Cardiac septum (tissue), 1 donor: Measurements from ENCODE around the gene LARP1. TPM values are rescaled to one million over a fixed set of nuclear protein-coding genes. Genes with fewer than 3 reads are reported as not detected.
A peak's percentile ranks its signal among the peaks of the same experiment; 100 is the strongest.

Experiments used
- DNase-seq: peaks from one replicate; pipeline ENCODE4 v3.0.0-alpha.2; 2020; ENCODE audit warnings: low spot score
- intact Hi-C: fragments of 100-400 bp; cut with DNase I; formaldehyde crosslinking; loops from one replicate; pipeline ENCODE4 v1.14.0; 2022
- total RNA-seq: library from RNA; stranded (reverse); fragmentation: NEBNext Ultra II Directional; extraction: Animal tissue kit (Norgen Biotek cat#: 25700); gene quantifications from one replicate; pipeline ENCODE4 v1.2.1, GENCODE V29; 2021
- donor health status: DM: no; HTN: no; CAD: no.

LARP1 gene
- total RNA-seq, 1 donor from 2014 or later: 160 TPM

DNA sequence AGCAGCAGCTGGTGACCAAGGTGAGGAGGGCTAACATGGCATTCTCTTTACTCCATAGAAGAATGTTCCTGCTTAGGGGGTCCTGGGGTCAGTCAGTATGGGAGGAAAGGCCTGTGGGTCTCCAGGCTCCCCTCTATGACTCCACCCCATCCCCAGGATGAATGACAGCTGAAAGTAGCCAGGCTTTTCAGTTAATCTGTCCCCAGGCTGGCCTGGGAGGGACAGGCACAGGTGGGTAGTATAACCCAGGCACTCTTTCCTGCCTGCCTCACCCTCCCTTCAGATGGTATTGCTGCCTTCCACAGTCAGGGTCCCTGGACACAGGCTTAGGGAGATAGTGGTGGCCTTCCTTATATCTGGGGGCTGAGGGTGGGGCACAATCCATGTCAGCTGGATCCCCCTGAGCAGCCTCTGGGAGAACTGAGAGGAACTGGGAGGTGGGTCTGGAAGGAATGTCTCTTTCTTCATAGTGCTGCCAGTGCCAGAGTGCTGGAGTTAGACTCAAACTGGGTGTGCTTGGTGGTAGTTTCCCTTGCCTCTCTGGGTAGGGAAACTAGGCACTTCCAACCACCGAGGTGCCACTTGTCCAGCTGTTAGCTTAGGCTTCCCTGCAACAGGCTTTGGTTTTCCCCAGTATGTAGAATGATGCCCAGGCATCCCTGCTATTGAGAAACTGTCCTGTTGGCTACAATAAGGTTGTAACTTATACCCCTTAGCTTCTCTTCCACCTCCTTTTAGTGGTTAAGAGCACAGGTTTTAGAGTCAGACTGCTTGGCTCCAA, 27.8 kb downstream of the LARP1 start:
- no peak for DNase-seq
- intact Hi-C loops: no loop called here

- no peak for DNase-seq
Observed at GRCh38 chr5:154783774-154784460, 28.7 kb downstream of the LARP1 start.

DNA sequence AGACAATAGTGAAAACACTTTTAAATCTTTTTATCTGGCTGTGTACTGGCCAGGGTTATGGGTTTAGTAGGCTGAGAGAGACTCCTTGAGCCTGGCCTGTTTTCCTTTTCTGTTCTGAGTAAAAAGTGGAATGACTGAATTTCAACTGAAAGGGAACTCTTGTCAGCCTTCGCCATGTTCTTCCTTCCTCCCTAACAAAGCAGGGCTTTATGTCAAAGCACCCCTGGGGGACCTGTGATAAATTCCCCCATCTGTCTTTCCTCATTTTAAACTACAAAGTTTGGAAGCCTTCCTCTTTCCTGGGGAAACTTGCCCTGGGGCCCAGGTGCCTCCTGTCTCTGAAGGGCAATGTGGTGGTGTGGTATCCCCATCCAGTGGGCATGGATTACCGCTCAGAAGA, 29.7 kb downstream of the LARP1 start:
- intact Hi-C loops: no loop called here
- no peak for DNase-seq

More at GRCh38 chr5:154783774-154784460, 28.7 kb downstream of the LARP1 start:
- intact Hi-C loops: no loop called here

GRCh38 chr5:154786414-154786813, 31.2 kb downstream of the LARP1 start:
- intact Hi-C loops: no loop called here
- DNase-seq: no peak

DNA sequence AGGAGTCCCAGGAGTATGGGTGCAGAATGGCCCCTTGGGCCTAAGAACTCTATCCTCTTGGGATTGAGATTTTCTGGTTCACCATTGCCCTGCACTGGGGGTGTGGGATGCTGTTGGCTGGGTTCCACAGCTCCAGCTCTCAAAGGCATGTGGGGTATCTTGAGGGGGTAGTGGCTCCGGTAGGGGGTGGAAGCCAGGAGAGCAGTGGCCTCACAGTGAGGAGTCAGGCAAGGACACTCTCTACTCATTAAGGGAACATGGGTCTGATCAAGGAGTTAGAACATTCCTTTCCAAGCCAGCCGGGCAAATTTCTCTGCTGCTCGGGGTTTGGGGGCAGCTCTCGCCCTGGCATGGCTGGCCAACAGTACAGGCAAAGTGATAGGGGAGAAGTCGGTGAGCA, 33.0 kb downstream of the LARP1 start:
- DNase-seq: no peak
- intact Hi-C loops: no loop called here

- intact Hi-C loops: no loop called here
Observed at GRCh38 chr5:154791535-154791934, 36.4 kb downstream of the LARP1 start.

GRCh38 chr5:154793599-154794524, 38.7 kb downstream of the LARP1 start:
- intact Hi-C loops: no loop called here

More at GRCh38 chr5:154791535-154791934, 36.4 kb downstream of the LARP1 start:
- no peak for DNase-seq

GRCh38 chr5:154794525-154795234, 39.5 kb downstream of the LARP1 start:
- intact Hi-C loops: no loop called here
- DNase-seq: no peak

More at GRCh38 chr5:154793599-154794524, 38.7 kb downstream of the LARP1 start:
- no peak for DNase-seq

DNA sequence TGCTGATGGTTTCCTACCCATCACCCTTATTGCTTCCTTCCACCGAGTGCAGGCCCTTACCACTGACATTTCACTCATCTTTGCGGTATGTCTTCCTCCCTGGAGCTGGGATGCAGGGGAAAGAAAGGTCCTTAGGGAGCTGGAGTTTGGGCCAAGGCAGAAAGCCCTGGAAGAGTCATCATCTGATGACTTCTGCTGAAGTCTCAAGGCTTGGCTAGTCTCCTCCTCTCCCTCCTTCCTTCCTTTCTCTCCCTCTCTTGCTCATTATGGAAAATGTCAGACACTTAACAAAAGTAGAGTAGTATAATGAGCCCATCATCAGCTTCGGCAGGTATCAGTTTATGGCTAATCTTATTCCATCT, 40.0 kb downstream of the LARP1 start:
- intact Hi-C loops: no loop called here
- DNase-seq: no peak

GRCh38 chr5:154797762-154798161, 42.6 kb downstream of the LARP1 start:
- no peak for DNase-seq
- intact Hi-C loops: no loop called here

DNA sequence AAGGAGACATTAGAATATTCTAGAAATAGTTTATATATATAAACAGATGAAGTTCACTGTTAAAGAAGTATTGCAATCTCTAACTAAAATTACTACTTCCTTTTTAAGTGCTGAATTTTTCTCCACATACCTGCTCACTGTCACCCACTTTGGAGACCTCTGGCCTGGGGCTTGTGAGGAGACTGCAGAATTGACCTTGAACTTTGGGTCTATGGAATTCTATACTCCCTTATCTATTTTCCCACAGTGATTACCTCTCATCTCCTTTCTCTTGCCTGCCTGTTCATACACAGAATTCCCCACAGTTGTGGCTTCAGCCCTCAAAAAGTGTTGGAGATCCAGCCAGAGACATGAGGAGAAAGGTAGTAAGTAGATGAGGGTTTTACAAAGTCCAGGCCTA, 45.4 kb downstream of the LARP1 start:
- no peak for DNase-seq
- intact Hi-C loops: loop anchor here (5.0 kb wide), 1 partner anchor 33 kb away; no protein-coding TSS in a partner anchor

DNA sequence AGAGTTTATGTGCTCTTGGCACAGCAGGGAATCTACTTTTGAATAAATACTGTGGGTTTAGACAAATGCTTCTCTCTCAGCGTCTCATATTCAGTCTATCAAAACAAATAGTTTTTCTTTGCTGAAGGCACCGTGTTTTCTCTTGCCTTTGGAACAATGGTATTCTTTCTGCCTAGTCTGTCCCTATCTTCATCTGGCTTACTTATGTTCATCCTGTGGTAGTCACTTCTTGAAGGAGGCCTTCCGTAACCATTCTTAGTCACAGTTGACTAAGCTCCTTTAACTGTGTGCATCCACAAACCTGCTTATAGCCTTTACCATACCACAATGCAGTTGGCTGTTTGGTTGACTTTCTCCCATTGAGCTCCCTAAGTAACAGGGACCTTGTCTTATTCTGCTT, 45.9 kb downstream of the LARP1 start:
- DNase-seq: no peak
- intact Hi-C loops: loop anchor here (5.0 kb wide), 1 partner anchor 34 kb away; no protein-coding TSS in a partner anchor

DNA sequence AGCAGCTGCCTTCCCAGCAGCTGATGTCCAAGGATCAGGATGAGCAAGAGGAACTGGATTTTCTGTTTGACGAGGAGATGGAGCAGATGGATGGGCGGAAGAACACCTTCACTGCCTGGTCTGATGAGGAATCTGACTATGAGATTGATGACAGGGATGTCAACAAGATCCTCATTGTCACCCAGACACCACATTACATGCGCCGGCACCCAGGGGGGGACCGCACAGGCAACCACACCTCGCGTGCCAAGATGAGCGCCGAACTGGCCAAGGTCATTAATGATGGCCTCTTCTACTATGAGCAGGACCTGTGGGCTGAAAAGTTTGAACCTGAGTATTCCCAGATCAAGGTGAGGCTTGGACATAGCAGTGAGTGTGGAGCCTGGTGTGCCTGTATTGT, 46.9 kb downstream of the LARP1 start:
- intact Hi-C loops: loop anchor here (5.0 kb wide), 1 partner anchor 35 kb away; no protein-coding TSS in a partner anchor

DNA sequence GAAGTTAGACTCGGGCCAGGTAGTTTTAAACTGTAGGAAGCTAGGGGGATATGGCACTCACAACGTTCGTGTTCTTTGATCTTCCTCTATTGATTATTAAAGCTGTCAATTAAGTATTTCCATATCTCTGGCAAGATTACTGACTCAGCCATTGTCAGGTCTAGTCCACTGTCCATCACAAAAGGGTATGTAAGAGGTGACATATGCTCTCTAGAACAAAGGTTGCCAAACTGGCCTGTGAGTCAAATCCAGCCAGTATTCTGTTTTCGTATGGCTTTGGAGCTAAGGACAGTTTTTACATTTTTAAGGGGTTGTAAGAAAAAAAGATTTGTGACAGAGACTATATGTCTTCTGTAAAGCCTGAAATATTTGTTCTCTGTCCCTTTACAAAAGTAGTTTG, 51.0 kb downstream of the LARP1 start:
- intact Hi-C loops: no loop called here
- DNase-seq: no peak

More for the DNA sequence above, 46.9 kb downstream of the LARP1 start:
- DNase-seq: peak; percentile 43

DNA sequence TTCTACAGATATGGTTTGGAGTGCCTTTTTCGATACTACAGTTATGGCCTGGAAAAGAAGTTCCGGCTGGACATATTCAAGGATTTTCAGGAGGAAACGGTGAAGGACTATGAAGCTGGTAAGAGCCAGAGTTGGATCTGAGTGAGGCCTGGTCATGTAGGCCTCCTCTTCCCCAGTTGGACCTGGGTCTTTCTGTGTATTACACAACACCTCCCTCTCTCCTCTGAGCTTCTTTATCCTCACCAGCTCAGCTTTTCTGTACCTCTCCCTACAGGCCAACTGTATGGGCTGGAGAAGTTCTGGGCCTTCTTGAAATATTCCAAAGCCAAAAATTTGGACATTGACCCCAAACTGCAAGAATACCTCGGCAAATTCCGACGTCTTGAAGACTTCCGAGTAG, 56.1 kb downstream of the LARP1 start:
- intact Hi-C loops: loop anchor here (5.0 kb wide), 1 partner anchor 54 kb away; the partner anchor contains the start of gene LARP1
- peak; percentile 43 for DNase-seq

GRCh38 chr5:154811653-154812465, 56.7 kb downstream of the LARP1 start:
- peak; percentile 79 for DNase-seq
- intact Hi-C loops: loop anchor here (2.0 to 5.0 kb wide), 2 partner anchors 55 to 163 kb away; partner anchors contain the start of gene LARP1

GRCh38 chr5:154813158-154813557, 58.0 kb downstream of the LARP1 start:
- DNase-seq: no peak
- intact Hi-C loops: loop anchor here (2.0 to 5.0 kb wide), 2 partner anchors 56 to 164 kb away; partner anchors contain the start of gene LARP1

DNA sequence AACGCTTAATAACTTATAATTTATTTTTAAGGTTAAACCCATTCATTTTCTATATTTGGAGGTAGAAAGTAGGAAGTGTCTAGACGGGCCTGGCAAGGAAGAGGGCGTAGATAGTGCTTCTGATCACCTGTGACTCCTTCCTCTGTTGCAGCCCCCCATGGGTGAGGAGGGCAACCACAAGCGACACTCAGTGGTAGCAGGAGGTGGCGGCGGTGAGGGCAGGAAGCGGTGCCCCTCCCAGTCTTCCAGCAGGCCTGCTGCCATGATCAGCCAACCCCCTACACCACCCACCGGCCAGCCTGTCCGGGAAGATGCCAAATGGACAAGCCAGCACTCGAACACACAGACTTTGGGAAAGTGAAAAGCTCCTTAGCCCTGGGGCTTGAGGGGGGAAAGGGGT, 58.6 kb downstream of the LARP1 start:
- no peak for DNase-seq

More for the DNA sequence above, 58.6 kb downstream of the LARP1 start:
- intact Hi-C loops: loop anchor here (2.0 to 5.0 kb wide), 2 partner anchors 56 to 165 kb away; partner anchors contain the start of gene LARP1
